Stomach (tissue), 9 donors: Measurements from ENCODE around the gene UPK3A. TPM values are rescaled to one million over a fixed set of nuclear protein-coding genes. Genes with fewer than 3 reads are reported as not detected.
A peak's percentile ranks its signal among the peaks of the same experiment; 100 is the strongest.

Source experiments
- DNase-seq, 2 donors: peaks; one replicate each; pipeline versions ENCODE4 v3.0.0 to v3.0.0-alpha.2; 2013 to 2019
- H3K27ac ChIP-seq, 5 donors: fragments of 200-600 bp in 4 of 5; sonication (generic) in 4 of 5; one replicate each; pipeline ENCODE4 v1.5.1; 2013 to 2019; ENCODE audit warnings: mild to moderate bottlenecking in 1 of 5, moderate library complexity in 1 of 5
- H3K27me3 ChIP-seq, 3 donors: fragments of 200-600 bp; sonication (generic); one replicate each; pipeline ENCODE4 v1.5.1; 2017 to 2019; ENCODE audit warnings: mixed run types in 1 of 3
- H3K36me3 ChIP-seq, 4 donors: fragments of 200-600 bp; sonication (generic); 1 replicate in 3 of 4; 2 replicates in 1 of 4; pipeline ENCODE4 v1.5.1; 2016 to 2019
- H3K4me1 ChIP-seq, 4 donors: fragments of 200-600 bp; sonication (generic); one replicate each; pipeline ENCODE4 v1.5.1; 2016 to 2019
- H3K4me3 ChIP-seq, 4 donors: fragments of 200-600 bp; sonication (generic) in 3 of 4; one replicate each; pipeline ENCODE4 v1.5.1; 2016 to 2019; ENCODE audit warnings: mild to moderate bottlenecking in 1 of 4
- H3K9me3 ChIP-seq, 4 donors: fragments of 200-600 bp; sonication (generic); one replicate each; pipeline ENCODE4 v1.5.1; 2016 to 2019
- CTCF ChIP-seq, 7 experiments: fragments of 450-650 bp in 4 of 7; fragments of 200-600 bp in 3 of 7; sonication (generic) in 3 of 7; IDR thresholded peaks; one replicate each; pipeline ENCODE4 v1.5.1; 2016 to 2019; ENCODE audit warnings: antibody characterized with exemption in 7 of 7, control low read depth in 2 of 7, mild to moderate bottlenecking in 1 of 7
- EP300 ChIP-seq: sonication (generic); formaldehyde crosslinking; IDR thresholded peaks from one replicate; pipeline ENCODE4 v1.6.1; 2017; ENCODE audit warnings: antibody characterized with exemption
- POLR2A ChIP-seq, 4 donors: fragments of 450-650 bp; IDR thresholded peaks; one replicate each; pipeline ENCODE4 v1.6.1; 2016; ENCODE audit warnings: antibody characterized with exemption in 4 of 4, control low read depth in 2 of 4, mild to moderate bottlenecking in 1 of 4, moderate library complexity in 1 of 4
- POLR2AphosphoS5 ChIP-seq, 3 donors: sonication (generic); formaldehyde crosslinking; IDR thresholded peaks; one replicate each; pipeline ENCODE4 v1.6.1; 2016; ENCODE audit warnings: antibody characterized with exemption in 3 of 3
- WGBS, 5 donors: extraction: QIAGEN DNeasy Blood & Tissue Kit in 3 of 5; methylation state at CpG; one replicate each; pipeline versions ENCODE4 v1.1.5 to v1.1.7; 2013 to 2018; 5-methylcytosine and 5-hydroxymethylcytosine counted together
- intact Hi-C: fragments of 100-400 bp; cut with DNase I; formaldehyde crosslinking; loops from one replicate; pipeline ENCODE4 v1.15.1; 2023; ENCODE audit warnings: low total_unique reads
- polyA plus RNA-seq, 3 donors: library from polyadenylated mRNA; stranded (reverse); fragments of 200-250 nt; gene quantifications; one replicate each; pipeline ENCODE4 v1.2.3, GENCODE V29; 2013
- total RNA-seq, 5 donors: library from RNA; depleted of rRNA; stranded (reverse); fragments of >200 nt; gene quantifications; one replicate each; pipeline versions ENCODE4 v1.1.0 to v1.2.3, GENCODE V29; 2014 to 2016
- donor health status: healthy with polysubstance abuse.
- donor health status: Bipolar disorder and iron deficiency.
- donor health status: healthy.

The UPK3A gene
- total and polyA plus RNA-seq, 8 donors: 0.10 to 1.3 (median 0.76) TPM; not detected in 5

DNA sequence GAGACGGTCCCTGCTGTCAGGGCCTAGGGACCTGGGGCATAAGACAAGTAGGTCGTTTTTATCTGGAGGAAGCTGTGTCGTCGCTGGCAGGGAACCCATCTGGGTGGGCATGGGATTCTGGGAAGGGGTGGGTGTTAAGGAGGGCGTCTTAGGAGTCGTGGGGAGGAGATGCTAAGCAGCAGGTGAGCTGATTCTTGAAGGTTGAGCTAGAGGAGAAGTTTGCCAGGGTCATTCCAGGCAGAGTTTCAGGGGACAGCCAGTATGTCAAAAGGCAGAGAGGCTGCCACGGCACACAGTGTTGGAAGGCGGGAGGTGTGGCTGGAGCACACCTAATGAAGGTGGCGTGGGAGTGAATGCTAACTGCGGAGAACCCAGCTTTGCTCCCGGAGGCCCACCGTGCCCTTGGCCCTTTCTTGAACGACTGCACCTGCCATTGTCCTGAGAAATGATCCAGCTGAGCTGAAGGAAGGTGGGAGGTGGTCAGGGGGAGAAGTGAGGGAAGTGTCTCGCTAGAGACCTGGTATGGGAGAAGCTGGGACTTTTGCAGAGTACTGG, 26.3 kb downstream of the UPK3A start:
- peaks cover 32 to 63% (median 46%) of the 10 kb centered on the region in 4 donors for H3K4me1 ChIP-seq
- WGBS, 5 donors: 17 to 38% (median 29%) methylated on average over 14 of the region's 14 CpGs
- no peaks in the 10 kb centered on the region for H3K27me3 ChIP-seq
- TF ChIP-seq EP300 (no peak), POLR2AphosphoS5 (IDR thresholded peaks at IDR 0.05) (no peak), POLR2A (IDR thresholded peaks at IDR 0.05) (no peak), CTCF (IDR thresholded peaks at IDR 0.05) (no peak)
- intact Hi-C loops: no loop called here
- H3K36me3 ChIP-seq: peaks cover 0 to 9% (median 0%) of the 10 kb centered on the region in 4 donors
- peak in 1 of 2 donors; percentile 46 for DNase-seq
- no peaks in the 10 kb centered on the region for H3K9me3 ChIP-seq
- peak overlapping the region; percentile 66 to 96 (median 89) for H3K4me3 ChIP-seq
- peak overlapping the region; percentile 33 to 92 (median 89) for H3K27ac ChIP-seq

DNA sequence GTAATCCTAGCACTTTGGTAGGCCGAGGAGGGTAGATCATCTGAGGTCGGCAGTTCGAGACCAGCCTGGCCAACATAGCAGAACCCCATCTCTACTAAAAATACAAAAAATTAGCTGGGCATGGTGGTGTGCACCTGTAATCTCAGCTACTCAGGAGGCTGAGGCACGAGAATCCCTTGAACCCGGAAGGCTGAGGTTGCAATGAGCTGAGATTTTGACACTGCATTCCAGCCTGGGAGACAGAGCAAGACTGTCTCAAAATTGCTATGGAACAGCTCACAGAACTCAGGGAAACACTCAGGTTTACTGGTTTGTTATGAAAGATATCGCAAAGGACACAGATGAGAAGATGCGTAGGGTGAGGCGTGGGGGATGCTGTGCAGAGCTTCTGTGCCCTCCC, 27.7 kb downstream of the UPK3A start:
- intact Hi-C loops: no loop called here
- WGBS, 5 donors: 86 to 90% (median 88%) methylated on average over 8 of the region's 8 CpGs
- H3K27ac ChIP-seq: peak overlapping the region in 2 of 5 donors; percentile 72 to 76

DNA sequence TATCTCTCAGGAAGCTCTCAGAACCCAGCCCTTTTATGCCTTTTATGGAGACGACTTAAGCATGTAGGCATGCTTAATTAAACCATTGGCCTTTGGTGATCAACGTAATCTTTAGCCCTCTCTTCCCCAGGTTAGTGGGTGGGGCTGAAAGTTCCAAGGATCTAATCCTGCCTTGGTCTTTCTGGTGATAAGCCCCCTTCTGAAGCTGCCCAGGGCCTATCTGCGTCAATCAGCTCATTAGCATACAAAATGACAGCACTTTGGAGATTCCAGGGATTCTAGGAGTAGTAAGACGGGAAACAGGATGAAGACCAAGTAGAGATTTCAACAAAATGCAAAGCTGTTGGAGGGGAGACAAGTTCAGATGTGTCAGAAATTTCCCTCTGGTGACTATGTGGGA, 28.1 kb downstream of the UPK3A start:
- Histone ChIP-seq H3K4me1 (peaks cover 40 to 81% (median 60%) of the 10 kb centered on the region in 4 donors), H3K27me3 (no peaks in the 10 kb centered on the region), H3K27ac (peak overlapping the region in 4 of 5 donors; percentile 35 to 78 (median 74)), H3K9me3 (no peaks in the 10 kb centered on the region), H3K4me3 (no peak overlapping the region), H3K36me3 (peaks cover 0 to 9% (median 0%) of the 10 kb centered on the region in 4 donors)
- 60 to 78% (median 67%) methylated on average over 4 of the region's 4 CpGs for WGBS, 5 donors
- intact Hi-C loops: no loop called here
- TF ChIP-seq CTCF (IDR thresholded peaks at IDR 0.05) (no peak), POLR2A (IDR thresholded peaks at IDR 0.05) (no peak), EP300 (no peak), POLR2AphosphoS5 (IDR thresholded peaks at IDR 0.05) (no peak)
- no peak for DNase-seq

More for the DNA sequence above, 27.7 kb downstream of the UPK3A start:
- no peak for TF ChIP-seq POLR2A (IDR thresholded peaks at IDR 0.05)
- H3K36me3 ChIP-seq: peaks cover 0 to 9% (median 0%) of the 10 kb centered on the region in 4 donors
- DNase-seq: no peak
- no peak overlapping the region for H3K4me3 ChIP-seq
- no peaks in the 10 kb centered on the region for H3K27me3 ChIP-seq
- H3K4me1 ChIP-seq: peaks cover 36 to 77% (median 56%) of the 10 kb centered on the region in 4 donors
- no peaks in the 10 kb centered on the region for H3K9me3 ChIP-seq

- peaks cover 0 to 9% (median 0%) of the 10 kb centered on the region in 4 donors for H3K36me3 ChIP-seq
- WGBS, 5 donors: 27 to 50% (median 43%) methylated on average over 8 of the region's 8 CpGs
- no peaks in the 10 kb centered on the region for H3K27me3 ChIP-seq
- no peaks in the 10 kb centered on the region for H3K9me3 ChIP-seq
- no peak for DNase-seq
- peaks cover 47 to 88% (median 68%) of the 10 kb centered on the region in 4 donors for H3K4me1 ChIP-seq
- TF ChIP-seq CTCF (IDR thresholded peaks at IDR 0.05) (no peak), POLR2AphosphoS5 (IDR thresholded peaks at IDR 0.05) (no peak), POLR2A (IDR thresholded peaks at IDR 0.05) (no peak), EP300 (no peak)
- peak overlapping the region in 1 of 4 donors; percentile 6 for H3K4me3 ChIP-seq
- H3K27ac ChIP-seq: peak overlapping the region; percentile 69 to 80 (median 76)
- intact Hi-C loops: no loop called here
Observed at GRCh38 chr22:45314054-45314721, 29.4 kb downstream of the UPK3A start.
